Activated T-helper 17 cell treated with anti-CD3 and anti-CD28 coated beads, Interleukin-2, amount 50 U/mL, for 72 hours (primary cell): ENCODE data around the gene ASTN1. TPM values are rescaled to one million over a fixed set of nuclear protein-coding genes. Genes with fewer than 3 reads are reported as not detected.
A peak's percentile ranks its signal among the peaks of the same experiment; 100 is the strongest.

Experiments used
- ATAC-seq: fragments of 150-1000 bp; cut with Tn5 transposase; replicated peaks from 2 replicates; pipeline ENCODE4 v1.10.0; 2021; ENCODE audit warnings: mild to moderate bottlenecking, moderate library complexity
- H3K27ac Mint-ChIP-seq: one replicate; pipeline ENCODE4 v1.8.0; 2022; ENCODE audit warnings: mixed read lengths
- H3K27me3 Mint-ChIP-seq: one replicate; pipeline ENCODE4 v1.8.0; 2022; ENCODE audit warnings: mixed read lengths
- H3K36me3 Mint-ChIP-seq: one replicate; pipeline ENCODE4 v1.8.0; 2022; ENCODE audit warnings: low read depth, mild to moderate bottlenecking, mixed read lengths
- H3K4me1 Mint-ChIP-seq: one replicate; pipeline ENCODE4 v1.8.0; 2022; ENCODE audit warnings: mixed read lengths
- H3K4me3 Mint-ChIP-seq: one replicate; pipeline ENCODE4 v1.8.0; 2022; ENCODE audit warnings: mild to moderate bottlenecking, mixed read lengths
- H3K9me3 Mint-ChIP-seq: one replicate; pipeline ENCODE4 v1.8.0; 2022; ENCODE audit warnings: mixed read lengths
- total RNA-seq, 2 donors: library from RNA; stranded (reverse); gene quantifications; one replicate each; pipeline ENCODE4 v1.2.3, GENCODE V29; 2022

Gene ASTN1
- not detected for total RNA-seq

- H3K9me3 Mint-ChIP-seq: peaks cover 7% of the 10 kb centered on the region
- no peaks in the 10 kb centered on the region for H3K4me1 Mint-ChIP-seq
- H3K27me3 Mint-ChIP-seq: peaks cover 16% of the 10 kb centered on the region
- H3K36me3 Mint-ChIP-seq: no peaks in the 10 kb centered on the region
- no peak within 1 kb of the TSS for H3K27ac Mint-ChIP-seq
- no peak for ATAC-seq
- H3K4me3 Mint-ChIP-seq: no peak within 1 kb of the TSS
Measured at GRCh38 chr1:177164380-177165068, at the start of gene ASTN1. ASTN1 (minus strand) TSS chr1:177164712; CDS start chr1:177164676, 36 bp downstream.

GRCh38 chr1:177211231-177211630, 46.7 kb upstream of the ASTN1 start:
- H3K27me3 Mint-ChIP-seq: no peaks in the 10 kb centered on the region
- ATAC-seq: no peak
- no peaks in the 10 kb centered on the region for H3K36me3 Mint-ChIP-seq

GRCh38 chr1:177210071-177210470, 45.6 kb upstream of the ASTN1 start:
- no peaks in the 10 kb centered on the region for H3K4me1 Mint-ChIP-seq
- peaks cover 4% of the 10 kb centered on the region for H3K9me3 Mint-ChIP-seq
- H3K27ac Mint-ChIP-seq: no peak overlapping the region
- H3K27me3 Mint-ChIP-seq: no peaks in the 10 kb centered on the region
- no peak for ATAC-seq
- H3K4me3 Mint-ChIP-seq: no peak overlapping the region
- H3K36me3 Mint-ChIP-seq: no peaks in the 10 kb centered on the region

More at GRCh38 chr1:177211231-177211630, 46.7 kb upstream of the ASTN1 start:
- Mint-ChIP-seq H3K4me1 (no peaks in the 10 kb centered on the region), H3K4me3 (no peak overlapping the region), H3K9me3 (peaks cover 4% of the 10 kb centered on the region), H3K27ac (no peak overlapping the region)

GRCh38 chr1:177209357-177209756, 44.8 kb upstream of the ASTN1 start:
- no peak overlapping the region for H3K4me3 Mint-ChIP-seq
- no peak overlapping the region for H3K27ac Mint-ChIP-seq
- H3K4me1 Mint-ChIP-seq: no peaks in the 10 kb centered on the region
- ATAC-seq: no peak
- H3K27me3 Mint-ChIP-seq: no peaks in the 10 kb centered on the region
- H3K36me3 Mint-ChIP-seq: no peaks in the 10 kb centered on the region
- H3K9me3 Mint-ChIP-seq: peaks cover 4% of the 10 kb centered on the region

GRCh38 chr1:177208920-177209319, 44.4 kb upstream of the ASTN1 start:
- Mint-ChIP-seq H3K36me3 (no peaks in the 10 kb centered on the region), H3K4me1 (no peaks in the 10 kb centered on the region), H3K9me3 (peaks cover 8% of the 10 kb centered on the region), H3K4me3 (no peak overlapping the region), H3K27ac (no peak overlapping the region), H3K27me3 (no peaks in the 10 kb centered on the region)
- no peak for ATAC-seq

GRCh38 chr1:177206831-177207355, 42.4 kb upstream of the ASTN1 start:
- no peaks in the 10 kb centered on the region for H3K36me3 Mint-ChIP-seq
- H3K27me3 Mint-ChIP-seq: no peaks in the 10 kb centered on the region
- ATAC-seq: no peak
- H3K4me1 Mint-ChIP-seq: no peaks in the 10 kb centered on the region
- no peak overlapping the region for H3K4me3 Mint-ChIP-seq
- H3K27ac Mint-ChIP-seq: no peak overlapping the region
- H3K9me3 Mint-ChIP-seq: peaks cover 12% of the 10 kb centered on the region

- peaks cover 14% of the 10 kb centered on the region for H3K9me3 Mint-ChIP-seq
- H3K27ac Mint-ChIP-seq: no peak overlapping the region
- no peaks in the 10 kb centered on the region for H3K27me3 Mint-ChIP-seq
- no peaks in the 10 kb centered on the region for H3K36me3 Mint-ChIP-seq
- no peak for ATAC-seq
- H3K4me1 Mint-ChIP-seq: no peaks in the 10 kb centered on the region
- H3K4me3 Mint-ChIP-seq: no peak overlapping the region
Measured at GRCh38 chr1:177200290-177200689, 35.8 kb upstream of the ASTN1 start.

- no peak for ATAC-seq
- Mint-ChIP-seq H3K9me3 (peaks cover 12% of the 10 kb centered on the region), H3K4me1 (no peaks in the 10 kb centered on the region), H3K27ac (no peak overlapping the region), H3K27me3 (no peaks in the 10 kb centered on the region), H3K4me3 (no peak overlapping the region), H3K36me3 (no peaks in the 10 kb centered on the region)
Measured at GRCh38 chr1:177198243-177198642, 33.7 kb upstream of the ASTN1 start.

- ATAC-seq: no peak
- Mint-ChIP-seq H3K27me3 (no peaks in the 10 kb centered on the region), H3K4me3 (no peak overlapping the region), H3K9me3 (peaks cover 11% of the 10 kb centered on the region), H3K27ac (no peak overlapping the region), H3K36me3 (no peaks in the 10 kb centered on the region), H3K4me1 (no peaks in the 10 kb centered on the region)
Measured at GRCh38 chr1:177190308-177190970, 25.9 kb upstream of the ASTN1 start.

GRCh38 chr1:177186639-177187038, 22.1 kb upstream of the ASTN1 start:
- no peak for ATAC-seq
- Mint-ChIP-seq H3K4me3 (no peak overlapping the region), H3K27ac (no peak overlapping the region), H3K4me1 (no peaks in the 10 kb centered on the region), H3K36me3 (no peaks in the 10 kb centered on the region), H3K27me3 (peaks cover 13% of the 10 kb centered on the region), H3K9me3 (peaks cover 5% of the 10 kb centered on the region)

- no peak for ATAC-seq
- Mint-ChIP-seq H3K4me3 (no peak overlapping the region), H3K27me3 (peaks cover 22% of the 10 kb centered on the region), H3K9me3 (peaks cover 2% of the 10 kb centered on the region), H3K4me1 (no peaks in the 10 kb centered on the region), H3K27ac (no peak overlapping the region), H3K36me3 (no peaks in the 10 kb centered on the region)
Measured at GRCh38 chr1:177185209-177185608, 20.7 kb upstream of the ASTN1 start.

GRCh38 chr1:177183836-177184235, 19.3 kb upstream of the ASTN1 start:
- Mint-ChIP-seq H3K36me3 (no peaks in the 10 kb centered on the region), H3K9me3 (no peaks in the 10 kb centered on the region), H3K4me1 (no peaks in the 10 kb centered on the region), H3K4me3 (no peak overlapping the region), H3K27me3 (peaks cover 28% of the 10 kb centered on the region), H3K27ac (no peak overlapping the region)
- ATAC-seq: no peak

- H3K36me3 Mint-ChIP-seq: no peaks in the 10 kb centered on the region
- ATAC-seq: peak; percentile 26
- H3K4me3 Mint-ChIP-seq: peak overlapping the region; percentile 8
- peaks cover 28% of the 10 kb centered on the region for H3K27me3 Mint-ChIP-seq
- H3K27ac Mint-ChIP-seq: no peak overlapping the region
- peaks cover 5% of the 10 kb centered on the region for H3K9me3 Mint-ChIP-seq
- no peaks in the 10 kb centered on the region for H3K4me1 Mint-ChIP-seq
Measured at GRCh38 chr1:177181631-177182291, 17.2 kb upstream of the ASTN1 start.

- peaks cover 5% of the 10 kb centered on the region for H3K9me3 Mint-ChIP-seq
- H3K27me3 Mint-ChIP-seq: peaks cover 28% of the 10 kb centered on the region
- H3K36me3 Mint-ChIP-seq: no peaks in the 10 kb centered on the region
- H3K4me1 Mint-ChIP-seq: no peaks in the 10 kb centered on the region
- H3K27ac Mint-ChIP-seq: no peak overlapping the region
- ATAC-seq: no peak
- H3K4me3 Mint-ChIP-seq: peak overlapping the region; percentile 8
Measured at GRCh38 chr1:177181280-177181630, 16.7 kb upstream of the ASTN1 start.
